OCI-LY7 (cell line): ENCODE results near the gene SLC29A2. TPM values are rescaled to one million over a fixed set of nuclear protein-coding genes. Genes with fewer than 3 reads are reported as not detected.

Experiments used
- BruUV-seq: library from RNA; stranded (reverse); fragments of 400-500 nt; replicated peaks from 2 replicates; lab custom pipeline; 2021; lab: Mats Ljungman, UMichigan
- CTCF ChIA-PET: fragments of 300-600 bp; sonication (Branson Sonifier 250); formaldehyde crosslinking; loops from one replicate; lab custom pipeline; 2022; ENCODE audit warnings: antibody characterized with exemption; ENCODE audit not compliant: unreplicated experiment; lab: Charles Lee
- POLR2A ChIA-PET: fragments of 300-600 bp; sonication (Branson Sonifier 250); formaldehyde crosslinking; loops from one replicate; lab custom pipeline; 2022; ENCODE audit warnings: antibody characterized with exemption; lab: Charles Lee
- DNase-seq: peaks from one replicate; pipeline ENCODE4 v3.0.0-alpha.2; 2015; ENCODE audit warnings: low spot score
- H2AFZ ChIP-seq: fragments of 200-600 bp; sonication (generic), shearing (Covaris generic); 2 replicates; pipeline ENCODE4 v1.6.1; 2014; ENCODE audit warnings: mild to moderate bottlenecking, antibody characterized with exemption, low read length, moderate library complexity
- H3K27ac ChIP-seq: fragments of 200-600 bp; sonication (generic); 2 replicates; pipeline ENCODE4 v1.5.1; 2014; ENCODE audit warnings: mixed run types, low read depth, mild to moderate bottlenecking, moderate library complexity, low read length, inconsistent platforms; ENCODE audit not compliant: poor library complexity, severe bottlenecking
- H3K36me3 ChIP-seq: fragments of 200-600 bp; sonication (generic); 2 replicates; pipeline ENCODE4 v1.6.1; 2014; ENCODE audit warnings: mild to moderate bottlenecking, antibody characterized with exemption, low read length, moderate library complexity, mixed read lengths; ENCODE audit not compliant: insufficient read depth
- H3K4me1 ChIP-seq: fragments of 200-600 bp; sonication (generic); 2 replicates; pipeline ENCODE4 v1.5.1; 2014; ENCODE audit warnings: mild to moderate bottlenecking, low read length; ENCODE audit not compliant: insufficient read depth, poor library complexity, severe bottlenecking
- H3K4me2 ChIP-seq: fragments of 200-600 bp; sonication (generic); 2 replicates; pipeline ENCODE4 v1.6.1; 2014; ENCODE audit warnings: mild to moderate bottlenecking, low read length
- H3K4me3 ChIP-seq: fragments of 200-600 bp; sonication (generic); 2 replicates; pipeline ENCODE4 v1.5.1; 2014; ENCODE audit warnings: mild to moderate bottlenecking, low read depth, low read length; ENCODE audit not compliant: poor library complexity, severe bottlenecking
- H3K79me2 ChIP-seq: fragments of 200-600 bp; sonication (generic); 2 replicates; pipeline ENCODE4 v1.6.1; 2016; ENCODE audit warnings: low read depth, mild to moderate bottlenecking, low read length, moderate library complexity, mixed read lengths; ENCODE audit not compliant: insufficient read depth
- H3K9me2 ChIP-seq: fragments of 200-600 bp; sonication (generic); 2 replicates; pipeline ENCODE4 v1.6.1; 2016; ENCODE audit warnings: mild to moderate bottlenecking, low read length, mixed read lengths; ENCODE audit not compliant: insufficient read depth
- H3K9me3 ChIP-seq: fragments of 200-600 bp; sonication (generic); 2 replicates; pipeline ENCODE4 v1.6.1; 2014; ENCODE audit warnings: mild to moderate bottlenecking, mixed run types, low read length, mixed read lengths
- H4K20me1 ChIP-seq: fragments of 200-600 bp; sonication (generic); 2 replicates; pipeline ENCODE4 v1.6.1; 2014; ENCODE audit warnings: mild to moderate bottlenecking, antibody characterized with exemption, low read length, moderate library complexity, mixed read lengths; ENCODE audit not compliant: insufficient read depth
- CTCF ChIP-seq: fragments of 200-600 bp; sonication (generic); conservative IDR thresholded peaks from 2 replicates; pipeline ENCODE4 v1.5.1; 2014; ENCODE audit warnings: mild to moderate bottlenecking, antibody characterized with exemption, low read length, moderate library complexity, mixed read lengths
- EZH2phosphoT487 ChIP-seq: fragments of 200-600 bp; sonication (generic); IDR thresholded peaks from 2 replicates; pipeline ENCODE4 v1.6.1; 2018; ENCODE audit warnings: low read depth, borderline replicate concordance, mild to moderate bottlenecking, mixed run types, antibody characterized with exemption, low read length, moderate library complexity, mixed read lengths
- intact Hi-C: fragments of 100-400 bp; cut with micrococcal nuclease; formaldehyde crosslinking; loops from one replicate; pipeline ENCODE4 v1.10.0; 2022; ENCODE audit not compliant: unreplicated experiment
- total RNA-seq, 2 experiments: library from RNA; depleted of rRNA in 1 of 2; stranded (reverse); fragments of >200 nt in 1 of 2; shearing (Covaris generic) in 1 of 2; gene quantifications; 2 replicates each; pipeline ENCODE4 v1.2.3, GENCODE V29; 2014 to 2022

The SLC29A2 gene
- total RNA-seq, 2 experiments from 2014 or later: 33.6 to 56.4 TPM

GRCh38 chr11:66337103-66337899 is 34.3 kb downstream of the SLC29A2 start:
- Histone ChIP-seq H3K4me2 (0 out of 2 replicates have a peak overlapping the region, but pooled peaks have one; percentile 2), H3K36me3 (peaks cover 51% of the 10 kb centered on the region), H3K27ac (no peak overlapping the region), H4K20me1 (no peaks in the 10 kb centered on the region), H2AFZ (no peak overlapping the region), H3K4me1 (peaks cover 14% of the 10 kb centered on the region), H3K9me2 (no peaks in the 10 kb centered on the region), H3K9me3 (no peaks in the 10 kb centered on the region), H3K79me2 (no peaks in the 10 kb centered on the region), H3K4me3 (no peak overlapping the region)
- TF ChIP-seq EZH2phosphoT487 (no peak), CTCF (no peak)
- ChIA-PET POLR2A (no interaction called here), CTCF (interaction anchor here (0.5 kb wide), 1 partner anchor 8 kb away, joined by 3 read pairs; no protein-coding TSS in a partner anchor)
- DNase-seq: no peak
- TSS peak; percentile 80 for BruUV-seq
- intact Hi-C loops: no loop called here

- TF ChIP-seq EZH2phosphoT487 (no peak), CTCF (peak; percentile 61)
- H3K36me3 ChIP-seq: peaks cover 49% of the 10 kb centered on the region
- H3K4me2 ChIP-seq: peak within 1 kb of the TSS; percentile 2; the same call in 1 of the 2 replicates
- ChIA-PET POLR2A (no interaction called here), CTCF (interaction anchor here (0.6 kb wide), 1 partner anchor 24 kb away, joined by 3 read pairs; no protein-coding TSS in a partner anchor)
- no peaks in the 10 kb centered on the region for H3K9me2 ChIP-seq
- DNase-seq: peak; percentile 39
- intact Hi-C loops: no loop called here
- no peak within 1 kb of the TSS for H2AFZ ChIP-seq
- H3K9me3 ChIP-seq: no peaks in the 10 kb centered on the region
- H3K79me2 ChIP-seq: no peaks in the 10 kb centered on the region
- BruUV-seq: no TSS peak
- peaks cover 14% of the 10 kb centered on the region for H3K4me1 ChIP-seq
- H4K20me1 ChIP-seq: no peaks in the 10 kb centered on the region
- H3K27ac ChIP-seq: no peak within 1 kb of the TSS
- H3K4me3 ChIP-seq: no peak within 1 kb of the TSS
These were observed 35.1 kb downstream of the SLC29A2 start, which contains the start of gene RIN1 for GRCh38 chr11:66336234-66337102. RIN1 (minus strand) TSS chr11:66336434; CDS start chr11:66336402, 32 bp downstream.
